Activated CD8-positive, alpha-beta memory T cell treated with anti-CD3 and anti-CD28 coated beads for 48 hours (primary cell): Measurements from ENCODE around the gene NAA25.
"Not testable (repeated sequence)": the region's sequence is repeated elsewhere in the genome, so short reads cannot be mapped to it uniquely, and the experiment has no call there.

Experiments used
- DNase-seq, 3 experiments: peaks; one replicate each; pipeline ENCODE4 v3.0.0-alpha.2; 2020; ENCODE audit warnings: low read depth in 2 of 3, low spot score in 2 of 3

The NAA25 gene

DNA sequence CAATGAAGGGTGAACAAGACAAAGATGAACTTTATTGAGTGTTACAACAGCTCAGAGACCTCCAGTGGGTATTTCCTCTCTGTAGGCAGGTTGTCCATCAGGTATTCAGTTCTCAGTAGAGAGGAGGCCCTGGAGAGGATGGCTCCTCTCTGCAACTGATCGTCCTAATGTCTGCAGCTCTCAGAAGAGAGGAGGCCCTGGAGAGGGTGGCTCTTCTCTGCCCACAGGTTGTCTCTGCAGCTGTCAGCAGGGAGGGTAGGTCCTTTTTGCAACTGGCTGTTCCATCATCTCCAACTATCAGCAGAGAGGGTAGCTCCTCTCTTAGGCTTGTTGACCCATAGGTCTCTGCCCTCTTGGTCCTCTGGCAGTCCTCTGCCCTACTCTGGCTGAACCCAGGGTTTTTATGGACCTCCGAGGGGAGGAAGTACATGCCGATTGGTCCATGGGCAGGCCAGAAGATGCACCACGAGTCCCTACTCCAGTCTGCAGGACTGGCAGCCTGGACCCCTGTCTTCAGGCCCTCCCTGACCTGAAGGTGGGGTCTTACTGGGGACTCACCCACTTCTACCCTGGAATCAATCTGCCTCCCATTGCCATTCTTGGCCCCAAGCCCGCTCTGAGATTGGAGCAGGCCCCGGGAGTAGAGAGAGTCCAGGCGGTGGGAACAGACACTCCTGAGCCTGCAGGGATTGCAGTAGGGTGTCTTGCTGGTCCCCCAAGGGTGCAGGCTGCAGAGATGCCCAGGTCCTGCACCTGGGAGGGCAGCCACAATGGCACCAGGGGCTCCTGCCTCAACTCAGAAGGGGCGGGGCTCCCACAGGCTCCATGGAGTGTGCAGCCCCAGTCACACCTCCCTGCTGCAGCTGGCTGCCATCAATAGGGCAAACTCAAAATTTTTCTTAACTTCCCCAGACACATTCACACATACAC is 97.9 kb downstream of the NAA25 start:
- no peak for DNase-seq

GRCh38 chr12:112009596-112009995 is 99.0 kb downstream of the NAA25 start:
- DNase-seq, result not testable (repeated sequence)

DNA sequence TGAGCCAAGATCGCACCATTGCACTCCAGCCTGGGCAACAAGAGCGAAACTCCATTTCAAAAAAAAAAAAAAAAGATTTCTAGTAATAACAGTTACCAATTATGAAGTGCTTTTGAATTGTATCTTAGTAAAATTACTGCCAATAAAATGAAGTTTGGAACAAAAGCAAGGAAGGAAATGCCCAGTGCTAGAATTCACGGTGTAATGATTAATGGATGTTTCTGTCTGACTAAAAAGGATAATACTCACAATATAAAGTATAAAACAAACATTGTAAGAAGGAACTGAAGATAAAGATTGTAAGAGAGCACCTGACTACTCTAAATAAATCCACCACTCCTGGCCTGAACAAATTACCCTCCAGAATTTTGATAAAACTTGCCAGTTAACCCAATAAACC is 99.7 kb downstream of the NAA25 start:
- no peak for DNase-seq

- no peak for DNase-seq
Measured at GRCh38 chr12:112007945-112008344, 100.6 kb downstream of the NAA25 start.

- DNase-seq, result no peak
Measured at GRCh38 chr12:112005419-112006395, 102.9 kb downstream of the NAA25 start.

DNA sequence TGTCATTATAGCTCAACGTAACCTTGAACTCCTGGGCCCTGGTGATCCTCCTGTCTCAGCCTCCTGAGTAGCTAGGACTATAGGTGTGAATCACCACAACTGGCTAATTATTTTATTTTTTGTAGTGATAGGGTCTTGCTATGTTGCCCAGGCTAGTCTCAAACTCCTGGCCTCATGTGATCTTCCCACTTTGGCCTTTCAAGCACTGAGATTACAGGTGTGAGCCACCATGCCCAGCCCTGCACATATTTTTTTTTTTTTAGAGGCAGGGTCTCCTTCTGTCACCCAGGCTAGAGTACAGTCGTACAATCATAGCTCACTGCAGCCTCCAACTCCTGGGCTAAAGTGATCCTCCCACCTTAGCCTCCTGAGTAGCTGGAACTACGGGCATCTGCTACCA is 104.5 kb downstream of the NAA25 start:
- no peak for DNase-seq

GRCh38 chr12:112001576-112001975 is 107.0 kb downstream of the NAA25 start:
- DNase-seq, result no peak

DNA sequence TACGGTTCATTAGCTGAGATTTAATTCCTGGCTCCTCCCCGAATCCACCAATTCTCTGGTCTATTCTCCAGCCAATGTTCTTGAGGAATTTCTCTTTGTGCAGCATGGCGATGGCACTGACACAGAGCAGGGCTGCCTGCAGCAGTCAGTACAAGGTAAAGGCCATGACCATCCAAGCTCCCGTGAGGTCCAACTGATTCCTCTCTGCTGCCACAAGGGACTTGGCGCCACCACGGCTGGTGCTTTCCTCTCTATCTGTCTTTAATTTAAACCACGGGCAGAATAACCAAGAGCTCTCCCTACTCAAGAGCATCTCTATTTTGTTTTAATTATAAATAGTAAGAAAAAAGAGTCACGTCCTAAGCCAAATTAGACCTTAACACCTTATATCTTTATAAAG is 107.8 kb downstream of the NAA25 start:
- no peak for DNase-seq

DNA sequence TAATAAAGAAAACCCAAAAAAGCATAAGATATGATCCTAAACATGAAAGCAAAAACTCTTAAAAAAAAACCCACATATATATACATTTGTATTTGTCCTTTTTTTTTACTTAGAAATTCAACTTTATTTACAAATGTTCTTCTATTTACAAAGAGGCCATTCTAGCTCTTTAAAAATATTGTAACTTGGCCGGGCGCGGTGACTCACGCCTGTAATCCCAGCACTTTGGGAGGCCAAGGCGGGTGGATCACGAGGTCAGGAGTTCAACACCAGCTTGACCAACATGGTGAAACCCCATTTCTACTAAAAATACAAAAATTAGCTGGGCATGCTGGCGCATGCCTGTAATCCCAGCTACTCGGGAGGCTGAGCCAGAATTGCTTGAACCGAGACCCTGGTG is 109.5 kb downstream of the NAA25 start:
- not testable (repeated sequence) for DNase-seq

DNA sequence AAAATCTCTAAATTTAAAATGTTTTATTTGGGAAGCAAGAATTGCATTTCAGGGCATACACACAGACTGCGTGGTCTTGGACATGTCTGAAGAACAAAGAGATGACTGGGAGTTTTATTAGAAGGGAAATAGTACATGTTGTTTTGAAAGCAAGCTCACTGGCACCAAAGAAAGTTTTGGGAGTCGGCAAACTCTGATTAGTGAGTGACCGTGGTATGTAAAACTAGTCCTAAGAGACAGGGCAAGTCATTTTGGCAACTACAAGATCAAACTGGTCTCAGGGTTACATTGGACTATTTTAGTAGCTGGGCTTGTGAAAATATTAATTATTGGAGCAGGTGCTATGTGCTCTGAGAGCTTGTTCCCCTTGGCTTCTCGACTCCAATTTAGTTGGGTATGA is 110.6 kb downstream of the NAA25 start:
- no peak for DNase-seq

DNA sequence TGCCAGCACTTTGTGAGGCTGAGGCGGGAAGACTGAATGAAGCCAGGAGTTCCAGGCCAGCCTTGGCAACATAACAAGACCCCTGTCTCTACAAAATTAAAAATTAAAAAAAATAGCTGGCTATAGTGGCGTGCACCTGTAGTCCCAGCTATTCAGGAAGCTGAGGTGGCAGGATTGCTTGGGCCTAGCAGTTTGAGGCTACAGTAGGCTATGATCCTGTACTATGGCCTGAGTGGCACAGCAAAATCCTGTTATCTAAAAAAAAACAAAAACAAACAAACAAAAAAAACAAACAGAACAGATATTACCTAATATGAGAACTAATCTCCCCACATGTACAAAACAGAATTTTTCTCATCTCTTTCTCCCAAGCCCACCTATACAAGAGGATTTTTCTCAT is 111.3 kb downstream of the NAA25 start:
- DNase-seq, result no peak

- no peak for DNase-seq
Measured at GRCh38 chr12:111995782-111996480, 112.7 kb downstream of the NAA25 start.

DNA sequence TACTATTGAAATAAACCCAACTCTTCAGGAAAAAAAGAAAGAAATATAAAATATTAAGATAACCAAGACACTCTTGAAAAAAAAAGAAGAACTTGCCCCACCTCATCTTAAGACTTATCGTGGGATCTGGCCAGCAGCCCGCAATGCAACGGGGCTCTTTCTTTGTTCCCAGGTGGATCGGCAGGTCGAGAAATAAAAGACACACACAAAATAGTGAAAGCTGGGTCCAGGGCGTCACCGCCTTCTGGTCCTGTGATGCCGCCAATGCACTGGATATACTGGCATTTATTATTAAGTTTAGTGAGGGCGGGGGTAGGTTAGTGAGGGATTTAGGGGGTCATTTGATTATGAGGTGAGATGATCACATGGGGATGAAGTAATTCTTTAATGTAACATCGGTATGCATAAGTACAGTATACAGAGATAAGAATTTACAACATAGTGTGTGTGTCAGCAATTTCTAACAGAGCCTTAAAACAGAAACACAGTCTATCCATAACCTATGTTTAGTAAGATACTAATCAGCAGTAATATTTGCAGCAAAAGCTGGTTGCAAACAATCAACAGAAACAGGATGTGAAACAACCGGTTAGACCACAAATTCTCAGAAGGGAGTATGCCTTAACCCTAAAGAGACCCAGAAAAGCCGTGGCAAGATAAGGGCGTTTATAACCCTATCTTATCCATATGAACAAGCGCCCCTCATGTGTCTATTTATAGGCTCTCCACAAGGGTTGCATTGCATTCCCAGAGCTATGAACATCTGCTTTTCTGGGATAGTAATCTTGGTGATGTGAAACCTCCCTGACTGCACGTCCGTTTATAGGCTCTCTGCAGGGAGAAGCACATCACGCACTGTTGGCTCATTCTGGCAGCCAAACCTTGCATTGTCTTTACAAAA is 114.1 kb downstream of the NAA25 start:
- DNase-seq, result not testable (repeated sequence)

GRCh38 chr12:111993292-111994150 is 115.1 kb downstream of the NAA25 start:
- DNase-seq, result no peak

DNA sequence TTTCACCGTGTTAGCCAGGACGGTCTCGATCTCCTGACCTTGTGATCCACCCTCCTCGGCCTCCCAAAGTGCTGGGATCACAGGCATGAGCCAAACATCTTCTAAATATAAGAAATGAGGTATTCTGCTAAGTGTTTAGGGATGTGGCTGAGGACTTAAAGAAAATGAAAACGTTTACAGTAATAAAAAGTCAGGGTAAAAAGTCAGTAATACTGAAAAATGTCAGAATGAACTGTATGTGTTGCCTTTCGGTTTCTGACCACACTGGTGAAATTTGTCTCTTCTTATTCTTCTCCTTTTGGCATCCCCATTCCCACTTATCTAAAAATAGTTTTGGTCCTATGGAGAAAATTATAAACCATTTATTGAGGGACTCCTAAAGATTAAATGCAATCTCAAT is 116.1 kb downstream of the NAA25 start:
- DNase-seq, result no peak

- no peak for DNase-seq
Measured at GRCh38 chr12:111991946-111992345, 116.6 kb downstream of the NAA25 start.

DNA sequence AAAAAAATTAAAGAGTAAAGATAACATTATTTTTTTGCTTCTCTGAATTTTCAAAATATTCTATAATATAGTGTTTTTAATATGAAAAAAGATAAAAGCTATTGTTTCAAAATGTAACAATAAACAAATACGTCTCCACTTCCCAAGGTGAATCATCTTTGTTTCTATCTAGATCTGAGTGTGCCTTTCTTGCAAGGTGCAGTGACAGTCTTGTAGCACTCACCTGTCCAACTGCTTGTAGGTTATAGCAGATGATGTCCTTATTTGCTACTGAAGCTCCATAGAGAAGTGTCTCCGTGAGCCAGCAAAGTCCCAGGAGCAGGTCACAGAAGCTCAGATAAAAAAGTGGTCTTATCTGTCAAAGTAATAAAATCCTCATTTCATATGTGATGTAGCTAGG is 117.0 kb downstream of the NAA25 start:
- DNase-seq, result no peak

DNA sequence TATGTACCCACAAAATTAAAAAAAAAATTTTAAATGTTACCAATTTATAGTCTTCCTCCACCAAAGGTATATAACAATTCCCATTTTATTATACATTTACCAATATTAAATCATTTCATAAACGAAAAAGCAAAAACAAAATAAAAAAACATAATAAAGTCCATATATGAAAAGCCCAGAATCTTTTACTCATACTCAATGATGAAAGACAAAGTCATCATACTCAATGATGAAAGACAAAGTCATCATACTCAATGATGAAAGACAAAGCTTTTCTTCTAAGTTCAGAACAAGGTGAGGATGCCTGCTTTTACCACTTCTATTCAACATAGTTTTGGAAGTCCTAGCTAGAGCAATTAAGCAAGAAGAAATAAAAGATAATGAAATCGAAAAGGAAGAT is 123.8 kb downstream of the NAA25 start:
- no peak for DNase-seq

DNA sequence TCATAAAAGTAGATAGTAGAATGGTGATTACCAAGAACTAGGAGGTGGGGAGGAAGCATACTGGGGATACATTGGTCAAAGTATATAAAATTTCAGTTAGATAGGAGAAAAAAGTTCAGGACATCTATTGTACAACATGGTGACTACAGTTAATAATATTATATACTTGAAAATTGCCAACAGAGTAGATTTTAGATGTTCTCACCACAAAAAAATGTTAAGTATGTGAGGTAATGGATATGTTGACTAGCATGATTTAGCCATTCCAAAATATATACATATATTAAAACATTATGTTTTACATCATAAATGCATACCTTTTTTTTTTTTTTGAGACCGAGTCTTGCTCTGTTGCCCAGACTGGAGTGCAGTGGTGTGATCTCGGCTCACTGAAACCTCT is 126.6 kb downstream of the NAA25 start:
- no peak for DNase-seq
